C4-2B (cell line): ENCODE measurements around the gene TEX26.

Experiments
- CTCF ChIP-seq: fragments of 450-650 bp; conservative IDR thresholded peaks from 2 replicates; pipeline ENCODE4 v1.5.1; 2017; ENCODE audit warnings: mild to moderate bottlenecking
- ZFX ChIP-seq: fragments of 450-650 bp; IDR thresholded peaks from 2 replicates; pipeline ENCODE4 v1.6.1; 2017

GRCh38 chr13:30985637-30986205, 53.3 kb downstream of the TEX26 start:
- TF ChIP-seq CTCF (no peak), ZFX (no peak)
